ENCODE results near the gene C9orf85.
A peak's percentile ranks its signal among the peaks of the same experiment; 100 is the strongest.
"Not testable (repeated sequence)": the region's sequence is repeated elsewhere in the genome, so short reads cannot be mapped to it uniquely, and the experiment has no call there.

Gene C9orf85, protein sequence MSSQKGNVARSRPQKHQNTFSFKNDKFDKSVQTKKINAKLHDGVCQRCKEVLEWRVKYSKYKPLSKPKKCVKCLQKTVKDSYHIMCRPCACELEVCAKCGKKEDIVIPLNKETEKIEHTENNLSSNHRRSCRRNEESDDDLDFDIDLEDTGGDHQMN

DNA sequence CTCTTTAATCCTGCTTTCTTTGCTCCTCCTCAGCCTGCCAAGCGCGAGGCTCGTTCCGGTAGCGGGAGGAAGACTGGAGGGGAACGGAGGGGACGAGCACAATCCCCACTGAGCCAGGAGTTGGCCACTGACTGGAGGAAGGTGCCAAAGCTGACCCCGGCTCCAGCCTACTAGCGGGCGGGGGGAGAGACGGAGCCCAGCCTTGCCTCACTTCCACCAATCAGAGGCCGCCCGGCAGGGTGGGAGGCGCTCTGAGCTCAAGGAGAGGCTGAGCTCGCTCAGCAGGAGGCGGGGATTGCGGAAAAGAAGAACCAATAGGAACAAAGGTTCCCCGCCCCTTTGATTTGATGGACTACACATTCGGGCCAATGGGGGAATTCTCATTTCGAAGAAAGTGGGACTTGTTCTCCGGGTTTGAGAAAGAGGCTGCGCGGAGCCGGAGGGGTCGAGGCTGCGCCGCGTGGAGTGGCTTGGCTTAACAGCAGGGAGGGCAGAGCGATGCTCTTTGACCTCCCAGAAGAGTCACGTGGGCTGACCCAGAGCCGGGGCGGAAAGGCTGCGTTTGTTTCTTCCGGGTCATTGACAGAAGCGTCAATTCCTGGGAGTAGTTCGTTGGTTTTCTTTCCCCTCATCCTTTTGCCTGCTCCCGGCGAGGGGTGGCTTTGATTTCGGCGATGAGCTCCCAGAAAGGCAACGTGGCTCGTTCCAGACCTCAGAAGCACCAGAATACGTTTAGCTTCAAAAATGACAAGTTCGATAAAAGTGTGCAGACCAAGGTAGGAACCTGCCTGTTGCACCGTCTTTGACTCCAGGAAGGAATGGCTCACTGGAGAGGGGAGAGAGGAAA lies at the start of gene C9orf85, which contains the start of gene ABHD17B:
C9orf85 (plus strand) TSS at position 579 of the 847 bp plus-strand sequence; CDS start at position 675, 96 bp downstream.
ABHD17B (minus strand) TSS at position 133 of the 847 bp plus-strand sequence. CDS start 36,113 bp downstream, outside the sequence.
- peak; percentile 100 for DNase-seq

DNA sequence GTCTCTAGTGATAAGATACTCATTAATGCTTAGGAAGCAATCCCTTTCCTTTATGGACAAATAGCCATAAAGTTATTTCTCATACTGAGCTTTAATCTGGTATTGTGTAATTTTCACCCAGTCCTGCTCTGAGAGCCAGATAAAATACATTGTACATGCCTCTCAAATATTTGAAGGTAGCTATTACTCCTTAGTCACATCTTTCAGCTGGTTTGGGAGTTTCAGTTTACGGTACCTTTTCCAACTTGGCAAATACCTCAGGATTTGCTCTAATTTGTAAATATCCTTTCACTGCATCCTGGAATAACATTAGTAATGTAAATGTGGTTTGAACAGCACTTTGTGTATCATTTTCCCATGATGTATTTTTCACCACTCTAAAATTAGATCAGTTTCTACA lies 47.8 kb upstream of the C9orf85 start:
- DNase-seq: no peak

DNA sequence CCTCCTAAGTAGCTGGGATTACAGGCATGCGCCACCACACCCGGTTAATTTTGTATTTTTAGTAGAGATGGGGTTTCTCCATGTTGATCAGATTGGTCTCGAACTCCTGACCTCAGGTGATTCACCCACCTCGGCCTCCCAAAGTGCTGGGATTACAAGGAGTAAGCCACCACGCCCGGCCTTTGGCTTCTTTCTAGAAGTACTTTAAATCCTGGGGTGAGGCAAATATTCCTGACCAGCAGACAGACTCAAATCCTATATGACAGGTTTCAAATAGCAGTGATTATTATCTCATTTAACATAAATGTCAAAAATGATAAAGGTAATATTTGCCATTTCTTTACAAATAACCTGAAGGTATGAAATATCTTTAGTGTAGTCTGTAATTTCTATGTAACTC lies 36.1 kb upstream of the C9orf85 start:
- DNase-seq: no peak

- DNase-seq: no peak
Measured at GRCh38 chr9:71876106-71876505, 35.3 kb upstream of the C9orf85 start.

GRCh38 chr9:71876829-71877228 lies 34.6 kb upstream of the C9orf85 start:
- no peak for DNase-seq

DNA sequence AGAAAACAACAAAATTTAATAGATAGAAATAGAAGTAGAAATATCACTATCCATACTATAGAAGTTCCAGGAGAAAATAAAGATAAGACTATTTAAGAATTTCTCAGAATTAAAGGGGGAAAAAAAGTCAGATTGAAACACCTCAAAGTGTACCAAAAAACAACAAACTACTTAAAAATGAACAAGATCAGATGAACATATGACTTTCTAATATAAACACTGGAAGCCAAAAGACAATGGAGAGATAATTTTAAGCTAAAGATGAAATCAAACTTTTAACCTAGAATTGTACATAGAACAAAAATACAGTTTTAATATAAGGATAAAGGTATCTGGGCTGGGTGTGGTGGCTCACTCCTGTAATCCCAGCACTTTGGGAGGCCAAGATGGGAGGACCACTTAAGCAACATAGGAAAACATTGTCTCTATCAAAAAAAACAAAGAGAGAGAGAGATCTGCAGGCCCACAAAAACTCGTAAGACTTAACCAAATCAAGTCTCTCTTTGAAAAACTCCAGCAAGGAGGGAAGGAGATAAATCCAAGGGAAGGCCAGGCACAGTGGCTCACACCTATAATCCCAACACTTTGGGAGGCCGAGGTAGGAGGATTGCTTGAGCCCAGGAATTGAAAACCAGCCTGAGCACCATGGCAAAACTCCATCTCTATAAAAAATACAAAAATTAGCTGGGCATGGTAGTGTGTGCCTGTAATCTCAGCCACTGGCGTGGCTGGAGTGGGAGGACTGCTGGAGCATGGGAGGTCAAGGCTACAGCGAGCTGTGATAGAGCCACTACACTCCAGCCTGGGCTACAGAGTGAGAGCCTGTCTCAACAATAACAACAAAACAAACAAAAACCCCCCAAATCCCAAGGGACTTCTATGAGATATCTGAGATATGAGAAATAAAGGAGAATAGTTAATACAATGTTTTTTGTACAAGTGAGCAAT lies 32.8 kb upstream of the C9orf85 start:
- DNase-seq: no peak

- no peak for DNase-seq
Measured at GRCh38 chr9:71879644-71880174, 31.7 kb upstream of the C9orf85 start.

DNA sequence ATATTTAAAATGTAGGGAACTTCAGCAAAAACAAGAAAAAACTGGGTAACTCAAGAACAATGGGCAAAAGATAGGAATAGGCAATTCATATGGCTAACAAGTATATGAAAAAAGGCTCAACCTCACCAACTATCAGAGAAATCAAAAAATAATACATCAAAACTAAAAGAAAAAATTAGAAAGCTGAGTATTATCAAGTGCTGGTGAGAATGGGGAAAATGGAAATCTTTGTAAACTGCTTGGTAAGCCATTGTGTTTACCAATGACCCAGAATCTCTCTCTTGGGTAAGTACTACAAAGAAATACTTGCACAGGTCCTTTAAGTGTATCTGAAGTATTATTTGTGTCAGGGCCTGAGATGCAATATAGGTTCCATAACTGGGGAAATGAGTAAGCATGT lies 27.4 kb upstream of the C9orf85 start:
- no peak for DNase-seq

DNA sequence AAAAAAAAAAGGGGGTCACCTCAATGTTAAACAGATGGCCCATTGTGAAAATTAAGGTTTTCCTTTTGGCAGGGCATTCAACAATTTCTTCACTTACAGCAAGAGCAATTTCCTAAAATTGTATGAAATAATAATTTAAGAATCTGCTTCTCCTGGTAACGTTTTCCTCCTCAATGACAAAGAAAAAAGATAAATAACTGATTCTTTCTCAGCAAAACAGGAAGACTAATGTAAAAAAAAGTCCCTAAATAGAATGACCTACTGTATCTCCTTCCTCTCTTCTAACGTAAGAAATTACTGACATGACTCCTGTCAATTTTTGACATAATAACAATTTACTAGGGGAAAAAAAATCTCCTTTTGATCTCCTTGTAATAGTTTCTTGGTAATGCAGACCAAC lies 26.0 kb upstream of the C9orf85 start:
- DNase-seq: no peak

- DNase-seq: no peak
Measured at GRCh38 chr9:71886015-71886414, 25.4 kb upstream of the C9orf85 start.

GRCh38 chr9:71886541-71886940 lies 24.9 kb upstream of the C9orf85 start:
- DNase-seq: no peak

GRCh38 chr9:71887362-71887761 lies 24.1 kb upstream of the C9orf85 start:
- DNase-seq: no peak

DNA sequence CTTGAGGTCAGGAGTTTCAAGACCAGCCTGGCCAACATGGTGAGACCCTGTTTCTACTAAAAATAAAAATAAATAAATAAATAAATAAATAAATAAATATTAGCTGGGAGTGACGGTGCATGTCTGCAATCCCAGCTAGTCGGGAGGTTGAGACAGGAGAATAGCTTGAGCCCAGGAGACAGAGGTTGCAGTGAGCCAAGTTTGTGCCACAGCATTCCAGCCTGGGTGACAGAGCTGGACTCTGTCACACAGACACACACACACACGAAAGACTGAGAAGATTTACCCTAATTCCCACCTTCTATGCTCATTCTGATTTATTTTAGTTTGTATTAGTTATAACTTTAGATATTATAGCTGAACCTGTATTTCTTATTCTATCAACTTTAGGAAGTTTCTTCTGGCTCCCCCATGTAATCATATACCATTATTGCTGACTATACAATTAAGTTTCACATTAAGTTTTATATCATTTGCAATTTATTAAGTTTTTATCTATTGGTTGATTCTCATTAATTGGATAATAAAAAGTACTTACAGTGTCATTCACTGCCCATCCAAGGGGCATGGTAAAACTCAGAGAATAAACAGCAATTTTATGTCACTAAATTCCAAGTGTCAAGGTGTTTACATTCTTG lies 21.3 kb upstream of the C9orf85 start:
- no peak for DNase-seq

- DNase-seq: no peak
Measured at GRCh38 chr9:71891557-71892189, 19.8 kb upstream of the C9orf85 start.

- no peak for DNase-seq
Measured at GRCh38 chr9:71895117-71895516, 16.3 kb upstream of the C9orf85 start.

DNA sequence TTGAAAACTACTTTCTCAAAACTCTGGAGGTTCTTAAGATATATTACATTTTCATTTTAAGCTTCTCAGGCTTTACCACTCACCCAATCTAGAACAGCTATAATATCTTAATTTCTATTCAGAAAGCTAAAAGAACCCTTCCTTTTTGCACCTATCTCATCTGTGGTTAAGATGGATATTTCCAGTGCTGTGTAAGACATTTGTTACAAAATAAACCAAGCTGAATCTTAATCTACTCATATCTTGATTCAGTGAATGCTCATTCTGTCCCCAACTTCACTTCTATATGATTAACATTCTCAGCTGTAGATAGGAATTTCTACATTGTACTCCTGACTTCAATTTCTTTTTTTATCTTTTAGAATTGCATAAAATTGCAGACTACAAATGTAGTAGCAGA lies 15.5 kb upstream of the C9orf85 start:
- DNase-seq: no peak

DNA sequence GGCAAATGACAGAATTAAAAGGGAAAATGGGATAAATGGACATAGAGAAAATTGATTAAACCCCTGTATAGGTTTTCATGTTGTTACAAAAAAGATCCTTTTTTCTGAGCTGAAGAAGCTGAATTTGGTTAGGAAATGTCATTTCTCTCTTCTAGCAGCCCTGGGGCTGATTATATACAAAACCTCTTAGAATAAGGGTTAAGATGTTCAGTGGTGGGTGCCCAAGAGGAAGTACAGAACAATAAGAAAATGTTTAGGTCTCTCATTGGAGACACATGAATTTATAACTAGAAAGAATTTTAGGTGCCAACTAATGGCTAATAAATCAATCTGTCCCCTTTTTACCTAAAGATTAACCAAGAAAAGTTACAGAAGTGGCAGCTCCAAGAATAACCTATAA lies 14.7 kb upstream of the C9orf85 start:
- no peak for DNase-seq

DNA sequence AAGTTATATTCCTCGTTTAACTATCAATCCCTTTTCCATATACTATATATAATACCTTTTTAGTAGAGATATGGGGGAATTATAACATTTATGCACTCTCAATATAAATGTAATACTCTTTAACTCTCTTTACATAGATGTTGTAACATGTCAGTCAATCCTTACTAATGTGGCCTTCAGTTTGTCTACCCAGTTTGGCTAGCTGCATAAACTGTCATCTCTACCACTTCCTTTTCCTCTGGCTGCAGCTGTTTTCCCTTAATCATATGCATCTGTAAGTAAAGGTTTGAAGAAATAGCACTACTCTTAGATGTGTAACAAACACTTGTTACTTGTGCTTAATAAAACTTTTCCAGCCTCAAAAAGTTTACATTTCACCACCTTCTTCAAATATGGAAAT lies 13.9 kb upstream of the C9orf85 start:
- DNase-seq: no peak

- DNase-seq: not testable (repeated sequence)
Measured at GRCh38 chr9:71898756-71899155, 12.7 kb upstream of the C9orf85 start.

DNA sequence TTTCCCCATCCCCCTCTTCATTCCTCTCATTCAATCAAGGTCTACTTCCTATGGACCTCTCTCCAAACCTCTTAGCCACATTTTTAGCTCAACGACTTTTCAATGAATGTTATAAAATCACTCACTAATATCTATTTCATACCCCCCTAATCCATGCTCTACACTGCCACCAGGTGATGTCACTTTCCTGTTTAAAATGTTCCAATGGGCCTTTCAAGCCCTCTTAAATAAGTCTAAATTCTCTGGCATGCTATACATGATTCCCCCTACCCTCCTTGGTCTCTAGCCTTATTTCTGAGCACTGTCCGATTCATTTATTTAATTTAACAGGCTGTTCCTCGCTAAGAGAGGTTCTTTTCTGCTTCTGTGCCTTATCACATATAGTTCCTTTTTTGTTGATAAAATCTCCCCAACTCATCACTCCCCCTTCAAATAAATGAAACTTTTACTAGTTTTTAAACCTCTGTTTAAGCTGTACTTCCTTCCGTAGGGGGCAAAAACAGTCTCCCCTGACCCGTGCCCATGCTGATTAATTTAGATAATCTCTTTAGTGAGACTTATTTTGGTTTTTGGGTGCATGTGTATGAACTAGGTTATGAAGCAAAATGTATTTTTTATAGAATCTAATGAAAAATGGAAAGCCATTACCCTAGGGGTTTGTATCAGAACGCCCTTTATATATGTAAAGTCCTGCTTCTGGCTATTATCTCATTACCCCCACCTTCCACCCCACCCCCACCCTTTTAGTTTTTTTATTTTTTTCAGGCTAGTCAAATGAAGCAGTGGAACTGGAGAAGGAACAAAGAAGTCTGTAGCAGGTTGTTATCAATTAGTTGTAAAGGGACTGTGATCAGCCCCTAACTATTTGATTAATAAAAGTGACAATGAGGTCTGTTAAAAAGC lies 9.5 kb upstream of the C9orf85 start:
- no peak for DNase-seq

- no peak for DNase-seq
Measured at GRCh38 chr9:71904076-71904475, 7.4 kb upstream of the C9orf85 start.
